GM12864 (cell line): ENCODE measurements around the gene EDA.

ENCODE experiments used
- DNase-seq: peaks from one replicate; pipeline ENCODE4 v3.0.0-alpha.2; 2011; ENCODE audit warnings: low read depth
- H3K4me3 ChIP-seq: 2 replicates; pipeline ENCODE4 v1.5.1; 2011; ENCODE audit warnings: mild to moderate bottlenecking, low read depth, low read length, control low read depth
- TF ChIP-seq, protein P1 (sequence below): IDR thresholded peaks from 2 replicates; pipeline ENCODE4 v1.5.1; 2011; ENCODE audit warnings: low read depth, mild to moderate bottlenecking, moderate library complexity, low read length, control low read depth, inconsistent platforms; ENCODE audit errors: missing control alignments

The EDA gene

DNA sequence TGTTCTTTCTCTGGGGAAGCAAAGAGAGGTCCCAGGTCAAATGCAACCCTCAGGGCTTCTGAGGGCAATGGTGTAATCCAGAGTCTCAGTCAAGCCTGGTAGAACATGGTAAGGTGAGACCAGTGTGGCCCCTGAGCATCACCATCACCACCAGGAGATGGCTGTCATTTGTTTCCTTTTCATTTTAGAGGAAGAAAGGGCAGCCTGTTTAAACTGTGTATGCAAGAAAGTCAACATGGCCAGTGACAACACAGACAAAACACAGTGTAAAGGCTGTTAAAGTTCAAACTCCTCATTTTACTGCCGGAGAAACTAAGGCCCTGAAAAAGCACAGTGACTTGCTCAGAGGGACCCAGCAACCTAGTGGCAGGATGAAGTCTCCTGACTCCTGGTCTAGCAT, 2.0 kb upstream of the EDA start:
- TF ChIP-seq, protein P1, sequence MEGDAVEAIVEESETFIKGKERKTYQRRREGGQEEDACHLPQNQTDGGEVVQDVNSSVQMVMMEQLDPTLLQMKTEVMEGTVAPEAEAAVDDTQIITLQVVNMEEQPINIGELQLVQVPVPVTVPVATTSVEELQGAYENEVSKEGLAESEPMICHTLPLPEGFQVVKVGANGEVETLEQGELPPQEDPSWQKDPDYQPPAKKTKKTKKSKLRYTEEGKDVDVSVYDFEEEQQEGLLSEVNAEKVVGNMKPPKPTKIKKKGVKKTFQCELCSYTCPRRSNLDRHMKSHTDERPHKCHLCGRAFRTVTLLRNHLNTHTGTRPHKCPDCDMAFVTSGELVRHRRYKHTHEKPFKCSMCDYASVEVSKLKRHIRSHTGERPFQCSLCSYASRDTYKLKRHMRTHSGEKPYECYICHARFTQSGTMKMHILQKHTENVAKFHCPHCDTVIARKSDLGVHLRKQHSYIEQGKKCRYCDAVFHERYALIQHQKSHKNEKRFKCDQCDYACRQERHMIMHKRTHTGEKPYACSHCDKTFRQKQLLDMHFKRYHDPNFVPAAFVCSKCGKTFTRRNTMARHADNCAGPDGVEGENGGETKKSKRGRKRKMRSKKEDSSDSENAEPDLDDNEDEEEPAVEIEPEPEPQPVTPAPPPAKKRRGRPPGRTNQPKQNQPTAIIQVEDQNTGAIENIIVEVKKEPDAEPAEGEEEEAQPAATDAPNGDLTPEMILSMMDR, result no peak
- H3K4me3 ChIP-seq, result no peak overlapping the region
- DNase-seq, result no peak

DNA sequence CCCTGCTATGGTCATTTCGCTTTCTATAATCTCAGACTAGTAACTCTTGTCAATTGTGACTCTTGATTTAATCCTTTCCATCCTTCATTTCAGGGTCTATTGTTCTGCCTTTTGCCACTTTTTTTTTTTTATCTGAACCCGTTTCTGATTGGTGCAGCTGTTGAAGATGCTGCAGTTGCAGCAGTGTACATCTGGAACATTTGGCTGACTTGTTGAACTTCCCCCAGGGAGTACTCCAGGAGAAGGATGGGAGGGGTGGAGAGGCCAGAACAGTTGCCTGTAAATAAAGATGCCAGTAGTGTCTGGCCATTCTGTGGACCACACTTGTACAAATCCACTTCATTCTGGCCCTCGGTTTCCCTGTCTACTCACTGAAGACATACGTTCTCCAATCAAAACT, 1.0 kb upstream of the EDA start:
- DNase-seq, result no peak
- H3K4me3 ChIP-seq, result no peak overlapping the region
- TF ChIP-seq, protein P1, result no peak

DNA sequence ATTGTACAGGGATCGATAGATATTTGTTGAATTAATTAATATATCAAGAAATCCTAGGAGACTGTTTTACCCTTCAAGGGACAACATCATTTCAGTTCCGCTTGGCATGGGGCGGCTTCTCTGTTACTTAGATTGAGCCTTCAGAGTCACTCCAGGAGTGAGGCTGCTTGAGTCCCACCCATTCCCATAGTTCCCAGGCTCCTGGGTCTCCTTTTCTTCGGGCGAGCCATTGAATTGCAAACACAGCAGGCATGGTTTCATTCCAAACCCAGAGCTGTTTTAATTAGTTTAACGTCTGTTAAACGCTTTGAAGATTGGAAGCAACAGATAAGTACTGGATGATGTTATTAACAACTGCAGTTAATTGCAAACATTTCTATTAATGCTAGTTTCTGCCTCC, 571 bp upstream of the EDA start:
- DNase-seq, result no peak
- TF ChIP-seq, protein P1, result no peak
- H3K4me3 ChIP-seq, result no peak overlapping the region

DNA sequence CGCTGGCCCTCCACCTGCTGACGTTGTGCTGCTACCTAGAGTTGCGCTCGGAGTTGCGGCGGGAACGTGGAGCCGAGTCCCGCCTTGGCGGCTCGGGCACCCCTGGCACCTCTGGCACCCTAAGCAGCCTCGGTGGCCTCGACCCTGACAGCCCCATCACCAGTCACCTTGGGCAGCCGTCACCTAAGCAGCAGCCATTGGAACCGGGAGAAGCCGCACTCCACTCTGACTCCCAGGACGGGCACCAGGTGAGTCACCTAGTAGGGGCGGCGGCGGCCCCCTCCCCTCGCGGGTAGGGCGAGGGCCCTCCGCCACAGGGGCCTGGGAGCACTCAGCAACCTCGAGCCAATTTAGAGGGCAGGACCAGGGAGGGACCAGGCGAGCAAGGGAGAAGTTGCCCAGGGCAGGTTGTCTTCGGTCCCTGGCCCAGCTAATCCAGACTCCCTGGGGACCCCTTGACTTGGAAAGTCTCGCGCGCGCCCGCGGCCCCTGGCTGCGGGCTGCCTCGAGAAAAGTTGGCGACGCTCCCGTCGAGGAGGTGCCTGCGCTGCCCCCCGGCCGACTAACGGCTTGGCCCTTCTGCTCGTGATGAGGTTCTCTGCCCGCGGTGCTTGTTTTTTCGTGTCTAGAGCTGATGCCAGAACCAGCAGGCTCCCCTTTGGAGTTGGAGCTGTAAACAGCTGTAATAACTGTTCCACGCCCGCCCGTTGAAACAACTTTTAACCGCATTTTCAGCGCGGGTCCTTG, 717 bp downstream of the EDA start:
- TF ChIP-seq, protein P1, result no peak
- DNase-seq, result no peak
- H3K4me3 ChIP-seq, result no peak overlapping the region

DNA sequence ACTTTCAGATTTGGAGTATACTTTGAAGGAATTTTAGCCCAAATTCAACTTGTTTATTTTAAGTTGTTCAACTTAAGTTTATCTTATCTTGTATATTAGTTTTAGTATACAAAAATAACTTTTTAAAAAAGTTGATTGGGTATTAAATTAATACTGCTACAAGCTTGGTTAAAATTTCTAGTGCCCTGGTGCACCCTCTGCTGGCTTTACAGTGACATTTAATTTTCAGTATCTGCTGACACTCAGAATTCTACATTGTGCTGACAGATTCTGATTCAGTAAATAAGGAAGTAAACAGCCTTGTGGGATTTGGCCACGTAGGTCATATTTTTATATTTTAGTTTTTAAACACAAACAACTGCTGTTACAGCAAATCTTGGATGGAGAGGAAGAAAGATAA, 2.9 kb downstream of the EDA start:
- no peak overlapping the region for H3K4me3 ChIP-seq
- no peak for DNase-seq
- TF ChIP-seq, protein P1, result no peak

DNA sequence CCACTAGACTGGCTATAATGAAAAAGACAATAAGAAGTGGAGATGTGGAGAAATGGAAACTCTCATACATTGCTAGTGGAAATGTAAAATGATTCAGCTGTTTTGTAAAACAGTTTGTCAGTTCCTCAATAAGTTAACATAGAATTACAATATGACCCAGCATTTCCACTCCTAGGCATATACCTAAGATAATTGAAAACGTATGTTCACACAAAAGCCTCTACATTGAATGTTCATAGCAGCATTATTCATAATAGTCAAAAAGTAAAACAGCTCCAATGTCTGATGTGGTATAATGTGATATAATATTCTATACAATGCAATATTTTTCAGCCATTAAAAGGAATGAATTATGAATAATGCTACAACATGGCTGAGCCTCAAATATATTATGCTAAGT, 10.2 kb downstream of the EDA start:
- DNase-seq, result no peak
- TF ChIP-seq, protein P1, result no peak
- H3K4me3 ChIP-seq, result no peak overlapping the region

DNA sequence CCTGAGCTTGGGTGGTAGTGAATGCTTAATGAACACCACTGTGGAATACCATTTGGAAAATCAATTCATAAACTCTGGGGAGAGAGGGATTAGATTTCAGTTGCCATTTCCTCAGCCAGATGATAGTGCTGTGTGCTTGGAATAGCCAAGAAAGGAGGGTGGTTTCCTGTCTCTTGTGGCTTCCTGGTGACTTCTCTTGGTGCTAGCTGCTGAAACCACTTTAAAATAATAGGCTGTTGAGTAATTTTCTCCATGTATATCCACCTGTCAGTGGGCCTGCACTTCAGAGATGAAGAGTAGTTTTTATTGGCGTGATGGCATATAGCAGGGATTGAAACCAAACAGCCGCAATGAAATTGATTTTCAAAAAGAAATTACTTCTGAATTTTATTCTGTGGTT, 11.8 kb downstream of the EDA start:
- DNase-seq, result no peak
- H3K4me3 ChIP-seq, result no peak overlapping the region
- TF ChIP-seq, protein P1, result no peak
